Smooth muscle cell (in vitro differentiated cells): ENCODE measurements around the gene RPL9. TPM values are rescaled to one million over a fixed set of nuclear protein-coding genes. Genes with fewer than 3 reads are reported as not detected.

Experiments used
- DNase-seq: peaks from one replicate; lab custom pipeline; 2025; ENCODE audit not compliant: unreplicated experiment; lab: John Stamatoyannopoulos, UW
- H2AFZ ChIP-seq: fragments of 200-600 bp; sonication (generic); 2 replicates; pipeline ENCODE4 v1.6.0; 2016; ENCODE audit warnings: antibody characterized with exemption, low read depth, mild to moderate bottlenecking
- H3F3A ChIP-seq: fragments of 200-600 bp; sonication (generic); 2 replicates; pipeline ENCODE4 v1.6.0; 2017; ENCODE audit warnings: antibody characterized with exemption, low read depth
- H3K27ac ChIP-seq: fragments of 200-600 bp; sonication (generic); 2 replicates; pipeline ENCODE4 v1.5.1; 2016; ENCODE audit warnings: low read depth, mild to moderate bottlenecking
- H3K27me3 ChIP-seq: fragments of 200-600 bp; sonication (generic); 2 replicates; pipeline ENCODE4 v1.6.1; 2016; ENCODE audit warnings: low read depth, mild to moderate bottlenecking
- H3K36me3 ChIP-seq: fragments of 200-600 bp; sonication (generic); 2 replicates; pipeline ENCODE4 v1.5.1; 2016; ENCODE audit warnings: low read depth
- H3K4me1 ChIP-seq: fragments of 200-600 bp; sonication (generic); 2 replicates; pipeline ENCODE4 v1.5.1; 2016; ENCODE audit warnings: low read depth
- H3K4me2 ChIP-seq: fragments of 200-600 bp; sonication (generic); 2 replicates; pipeline ENCODE4 v1.6.0; 2016; ENCODE audit warnings: mild to moderate bottlenecking
- H3K4me3 ChIP-seq: fragments of 200-600 bp; sonication (generic); 2 replicates; pipeline ENCODE4 v1.5.1; 2016; ENCODE audit warnings: mild to moderate bottlenecking
- H3K79me2 ChIP-seq: fragments of 200-600 bp; sonication (generic); 2 replicates; pipeline ENCODE4 v1.6.0; 2016; ENCODE audit warnings: low read depth, mild to moderate bottlenecking
- H3K9ac ChIP-seq: fragments of 200-600 bp; sonication (generic); 2 replicates; pipeline ENCODE4 v1.6.0; 2016; ENCODE audit warnings: low read depth
- H3K9me3 ChIP-seq: fragments of 200-600 bp; sonication (generic); replicated peaks from 2 replicates; pipeline ENCODE4 v1.5.1; 2016; ENCODE audit warnings: low read depth
- H4K20me1 ChIP-seq: fragments of 200-600 bp; sonication (generic); 2 replicates; pipeline ENCODE4 v1.6.0; 2016; ENCODE audit warnings: low read depth
- CTCF ChIP-seq: fragments of 200-600 bp; sonication (generic); IDR thresholded peaks from 2 replicates; pipeline ENCODE4 v1.5.1; 2017; ENCODE audit warnings: borderline replicate concordance, mild to moderate bottlenecking, antibody characterized with exemption; ENCODE audit not compliant: insufficient read depth, poor library complexity, severe bottlenecking
- WGBS: methylation state at CpG from one replicate; pipeline ENCODE4 v1.1.7; 2016; ENCODE audit warnings: low lambda C conversion rate; 5-methylcytosine and 5-hydroxymethylcytosine counted together
- polyA plus RNA-seq: library from polyadenylated mRNA; unstranded; fragments of >200 nt; fragmentation: Nextera tagmentation; extraction: Ambion mirVana; gene quantifications from 2 replicates; pipeline ENCODE4 v1.2.1, GENCODE V29; 2016
- total RNA-seq: library from RNA; depleted of rRNA; stranded (reverse); fragments of >200 nt; gene quantifications from 2 replicates; pipeline ENCODE4 v1.2.3, GENCODE V29; 2014

RPL9 gene
- total and polyA plus RNA-seq, 2 experiments from 2014 or later: 506 to 3,249 TPM

GRCh38 chr4:39480251-39480650 is 21.5 kb upstream of the RPL9 start:
- WGBS: 96% methylated on average over 26 of the region's 27 CpGs
- Histone ChIP-seq H3K79me2 (no peaks in the 10 kb centered on the region), H3K4me2 (no peak overlapping the region), H3F3A (no peaks in the 10 kb centered on the region), H3K9ac (no peak overlapping the region), H3K9me3 (no peaks in the 10 kb centered on the region), H3K36me3 (no peaks in the 10 kb centered on the region), H4K20me1 (no peaks in the 10 kb centered on the region), H2AFZ (no peak overlapping the region), H3K27me3 (no peaks in the 10 kb centered on the region), H3K4me3 (no peak overlapping the region), H3K4me1 (no peaks in the 10 kb centered on the region), H3K27ac (no peak overlapping the region)
- no peak for DNase-seq
- TF ChIP-seq CTCF: no peak

GRCh38 chr4:39476187-39476895 is 17.6 kb upstream of the RPL9 start:
- peak overlapping the region; percentile 45 for H3K27ac ChIP-seq
- H3K9me3 ChIP-seq: no peaks in the 10 kb centered on the region
- H4K20me1 ChIP-seq: no peaks in the 10 kb centered on the region
- no peak overlapping the region for H3K9ac ChIP-seq
- no peaks in the 10 kb centered on the region for H3K79me2 ChIP-seq
- TF ChIP-seq CTCF: no peak
- H3K4me1 ChIP-seq: no peaks in the 10 kb centered on the region
- DNase-seq: no peak
- H3K36me3 ChIP-seq: no peaks in the 10 kb centered on the region
- H3K4me2 ChIP-seq: no peak overlapping the region
- H2AFZ ChIP-seq: no peak overlapping the region
- WGBS: 61% methylated on average over 5 of the region's 5 CpGs
- H3F3A ChIP-seq: no peaks in the 10 kb centered on the region
- no peaks in the 10 kb centered on the region for H3K27me3 ChIP-seq
- H3K4me3 ChIP-seq: no peak overlapping the region

GRCh38 chr4:39472396-39472795 is 13.7 kb upstream of the RPL9 start:
- H3K27me3 ChIP-seq: no peaks in the 10 kb centered on the region
- H3K4me3 ChIP-seq: no peak overlapping the region
- peaks cover 8% of the 10 kb centered on the region for H3F3A ChIP-seq
- no peaks in the 10 kb centered on the region for H3K9me3 ChIP-seq
- DNase-seq: no peak
- WGBS: 97% methylated on average over 3 of the region's 3 CpGs
- H4K20me1 ChIP-seq: no peaks in the 10 kb centered on the region
- H3K4me2 ChIP-seq: no peak overlapping the region
- no peak overlapping the region for H2AFZ ChIP-seq
- H3K79me2 ChIP-seq: no peaks in the 10 kb centered on the region
- no peaks in the 10 kb centered on the region for H3K36me3 ChIP-seq
- no peaks in the 10 kb centered on the region for H3K4me1 ChIP-seq
- no peak overlapping the region for H3K9ac ChIP-seq
- no peak overlapping the region for H3K27ac ChIP-seq
- no peak for TF ChIP-seq CTCF

- no peaks in the 10 kb centered on the region for H3K4me1 ChIP-seq
- H3F3A ChIP-seq: peaks cover 8% of the 10 kb centered on the region
- no peaks in the 10 kb centered on the region for H3K79me2 ChIP-seq
- WGBS: 89% methylated on average over 1 of the region's 1 CpG
- H3K27ac ChIP-seq: no peak overlapping the region
- no peak overlapping the region for H3K4me2 ChIP-seq
- no peak for TF ChIP-seq CTCF
- no peak overlapping the region for H3K4me3 ChIP-seq
- DNase-seq: no peak
- H3K36me3 ChIP-seq: no peaks in the 10 kb centered on the region
- no peak overlapping the region for H2AFZ ChIP-seq
- no peak overlapping the region for H3K9ac ChIP-seq
- no peaks in the 10 kb centered on the region for H3K27me3 ChIP-seq
- H3K9me3 ChIP-seq: no peaks in the 10 kb centered on the region
- H4K20me1 ChIP-seq: no peaks in the 10 kb centered on the region
Observed at GRCh38 chr4:39470402-39470801, 11.7 kb upstream of the RPL9 start.
